HCT116 (cell line): ENCODE measurements around the gene ASPG. TPM values are rescaled to one million over a fixed set of nuclear protein-coding genes. Genes with fewer than 3 reads are reported as not detected.
"Not testable (repeated sequence)": the region's sequence is repeated elsewhere in the genome, so short reads cannot be mapped to it uniquely, and the experiment has no call there.

Experiments used
- ATAC-seq: fragments of 200-7000 bp; cut with Tn5 transposase; 2 replicates; pipeline ENCODE4 v1.9.1; 2020; ENCODE audit warnings: mild to moderate bottlenecking, moderate library complexity
- BruUV-seq: library from RNA; stranded (reverse); fragments of 400-500 nt; replicated peaks from 2 replicates; lab custom pipeline; 2021; lab: Mats Ljungman, UMichigan
- CTCF ChIA-PET: fragments of 300-600 bp; sonication (Branson Sonifier 250); formaldehyde crosslinking; loops from one replicate; lab custom pipeline; 2021; ENCODE audit warnings: antibody characterized with exemption; lab: Charles Lee
- POLR2A ChIA-PET: fragments of 300-600, 350-600 bp; sonication (Branson Sonifier 250); formaldehyde crosslinking; loops from one replicate; lab custom pipeline; 2021; ENCODE audit warnings: antibody characterized with exemption; lab: Charles Lee
- RAD21 ChIA-PET, 2 experiments: fragments of 300-600 bp; sonication (Branson Sonifier 250); formaldehyde crosslinking; loops; one replicate each; lab custom pipeline; 2023; ENCODE audit warnings: low total read pairs in 2 of 2; ENCODE audit not compliant: uncharacterized antibody in 2 of 2, unreplicated experiment in 2 of 2, low non-redundant PET in 1 of 2; lab: Charles Lee
- DNase-seq: peaks from one replicate; pipeline ENCODE4 v3.0.0-alpha.2; 2010; ENCODE audit warnings: low read depth, low spot score
- H2AFZ ChIP-seq: fragments of 200-600 bp; shearing (Covaris generic), sonication (generic); 2 replicates; pipeline ENCODE4 v1.6.1; 2017; ENCODE audit warnings: low read depth, mixed run types, mixed read lengths, antibody characterized with exemption, low read length; ENCODE audit not compliant: poor library complexity, severe bottlenecking
- H3K27ac ChIP-seq: 2 replicates; pipeline ENCODE4 v1.5.1; 2012; ENCODE audit warnings: low read depth, low read length
- H3K27me3 ChIP-seq: fragments of 200-600 bp; sonication (generic); 2 replicates; pipeline ENCODE4 v1.6.1; 2016; ENCODE audit warnings: mixed run types, low read length, mixed read lengths; ENCODE audit not compliant: insufficient read depth
- H3K36me3 ChIP-seq, 2 experiments: fragments of 200-500 bp in 1 of 2; fragments of 200-600 bp in 1 of 2; sonication (Bioruptor generic) in 1 of 2; sonication (generic) in 1 of 2; 2 replicates each; pipeline versions ENCODE4 v1.5.1 to v1.6.1; 2014 to 2016; ENCODE audit warnings: low read length in 2 of 2, inconsistent platforms in 1 of 2, mixed read lengths in 1 of 2, mixed run types in 1 of 2; ENCODE audit not compliant: insufficient read depth in 2 of 2, control insufficient read depth in 1 of 2
- H3K4me1 ChIP-seq, 2 experiments: fragments of 200-600 bp in 1 of 2; sonication (generic) in 1 of 2; 2 replicates each; pipeline versions ENCODE4 v1.5.1 to v1.6.1; 2012 to 2017; ENCODE audit warnings: low read length in 2 of 2, inconsistent platforms in 1 of 2, mild to moderate bottlenecking in 1 of 2, mixed read lengths in 1 of 2, mixed run types in 1 of 2, moderate library complexity in 1 of 2; ENCODE audit not compliant: insufficient read depth in 2 of 2, control insufficient read depth in 1 of 2
- H3K4me2 ChIP-seq: fragments of 200-600 bp; sonication (generic); 2 replicates; pipeline ENCODE4 v1.6.1; 2017; ENCODE audit warnings: mixed run types, low read length, mixed read lengths
- H3K4me3 ChIP-seq, 2 experiments: fragments of 200-600 bp in 1 of 2; sonication (generic) in 1 of 2; replicated peaks in 1 of 2; 2 replicates each; pipeline ENCODE4 v1.5.1; 2011 to 2016; ENCODE audit warnings: low read length in 2 of 2, control low read depth in 1 of 2, low read depth in 1 of 2, mild to moderate bottlenecking in 1 of 2, mixed read lengths in 1 of 2, mixed run types in 1 of 2
- H3K79me2 ChIP-seq: fragments of 200-600 bp; sonication (generic); 2 replicates; pipeline ENCODE4 v1.6.1; 2017; ENCODE audit warnings: mild to moderate bottlenecking, mixed run types, low read length, moderate library complexity, mixed read lengths; ENCODE audit not compliant: insufficient read depth
- H3K9ac ChIP-seq: fragments of 200-600 bp; sonication (generic); 2 replicates; pipeline ENCODE4 v1.6.1; 2016; ENCODE audit warnings: low read length, mixed read lengths
- H3K9me2 ChIP-seq: fragments of 200-600 bp; sonication (generic), shearing (Covaris generic); 2 replicates; pipeline ENCODE4 v1.6.1; 2017; ENCODE audit warnings: mixed run types, mild to moderate bottlenecking, moderate library complexity; ENCODE audit not compliant: insufficient read depth
- H3K9me3 ChIP-seq, 2 experiments: fragments of 200-500 bp in 1 of 2; fragments of 200-600 bp in 1 of 2; sonication (Bioruptor generic) in 1 of 2; sonication (generic) in 1 of 2; 2 replicates each; pipeline ENCODE4 v1.6.1; 2014 to 2017; ENCODE audit warnings: low read length in 2 of 2, mixed read lengths in 2 of 2, inconsistent platforms in 1 of 2, low read depth in 1 of 2, mild to moderate bottlenecking in 1 of 2, mixed run types in 1 of 2, moderate library complexity in 1 of 2; ENCODE audit not compliant: control insufficient read depth in 1 of 2, insufficient read depth in 1 of 2
- H4K20me1 ChIP-seq: fragments of 200-600 bp; sonication (generic), shearing (Covaris generic); 2 replicates; pipeline ENCODE4 v1.6.1; 2017; ENCODE audit warnings: mixed run types, mild to moderate bottlenecking, moderate library complexity; ENCODE audit not compliant: insufficient read depth
- CBX3 ChIP-seq: IDR thresholded peaks from 2 replicates; pipeline ENCODE4 v1.6.1; 2012; ENCODE audit warnings: low read depth
- EZH2 ChIP-seq: fragments of 200-600 bp; sonication (generic); IDR thresholded peaks from 2 replicates; pipeline ENCODE4 v1.6.1; 2017; ENCODE audit warnings: antibody characterized with exemption, mixed run types
- POLR2A ChIP-seq: IDR thresholded peaks from 2 replicates; pipeline ENCODE4 v1.7.0; 2011; ENCODE audit warnings: borderline replicate concordance; ENCODE audit not compliant: insufficient read depth, insufficient read length; ENCODE audit errors: extremely low read depth
- SRF ChIP-seq: IDR thresholded peaks from 2 replicates; pipeline ENCODE4 v1.6.1; 2012; ENCODE audit warnings: low read depth
- intact Hi-C: fragments of 100-400 bp; cut with micrococcal nuclease; formaldehyde crosslinking; loops from 2 replicates; pipeline ENCODE4 v1.10.0; 2022
- total RNA-seq: library from RNA; stranded (reverse); gene quantifications from one replicate; pipeline ENCODE4 v1.2.1, GENCODE V29; 2021; ENCODE audit not compliant: unreplicated experiment

Gene ASPG
- total RNA-seq, 1 experiment from 2014 or later: not detected

DNA sequence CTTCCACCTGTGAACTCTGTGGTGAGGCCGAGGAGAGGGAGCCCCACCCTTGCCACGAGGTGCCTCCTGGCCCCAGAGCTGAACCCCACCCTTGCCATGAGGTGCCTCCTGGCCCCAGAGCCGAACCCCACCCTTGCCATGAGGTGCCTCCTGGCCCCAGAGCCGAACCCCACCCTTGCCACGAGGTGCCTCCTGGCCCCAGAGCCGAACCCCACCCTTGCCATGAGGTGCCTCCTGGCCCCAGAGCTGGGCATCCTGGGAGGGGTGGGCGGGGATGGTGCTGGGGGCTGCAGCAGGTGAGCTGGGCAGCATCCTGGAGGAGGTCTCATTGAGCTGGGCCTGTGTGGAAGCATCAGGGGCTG is 67.9 kb downstream of the ASPG start:
- BruUV-seq, CTCF ChIA-PET: not testable (repeated sequence)

DNA sequence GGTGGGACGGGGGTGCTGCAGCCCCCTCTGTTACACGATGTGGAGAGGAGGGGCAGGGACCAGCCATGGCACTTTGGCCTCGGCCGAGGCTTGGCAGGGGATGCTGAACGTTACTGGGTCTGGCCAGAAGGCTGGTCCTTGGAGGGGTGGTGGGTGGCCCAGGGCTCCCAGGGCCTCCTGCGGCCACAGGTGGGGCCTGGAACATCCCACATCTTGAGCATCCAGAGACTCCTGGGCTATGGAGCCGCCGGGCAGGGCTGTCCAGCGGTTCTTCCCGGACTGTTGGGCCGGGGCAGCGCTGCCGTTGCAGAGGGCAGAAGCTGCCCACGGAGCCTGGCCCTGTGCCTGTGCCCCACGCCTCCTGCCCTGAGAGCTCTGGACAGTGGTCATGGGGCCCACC is 68.7 kb downstream of the ASPG start:
- Histone ChIP-seq H3K27me3 (no peaks in the 10 kb centered on the region), H3K4me2 (no peak overlapping the region), H3K4me1 (peaks cover 9 to 12% of the 10 kb centered on the region in 2 experiments), H3K9me3 (no peaks in the 10 kb centered on the region), H3K79me2 (peaks cover 9% of the 10 kb centered on the region; the same call in 1 of the 2 replicates), H4K20me1 (no peaks in the 10 kb centered on the region), H3K4me3 (no peak overlapping the region), H3K9me2 (no peaks in the 10 kb centered on the region), H3K27ac (no peak overlapping the region), H3K36me3 (no peaks in the 10 kb centered on the region; a peak in 1 of 4 replicates), H2AFZ (no peak overlapping the region), H3K9ac (no peak overlapping the region)
- RAD21 ChIA-PET: no interaction called here
- intact Hi-C loops: no loop called here
- DNase-seq (no peak), ATAC-seq (no peak)
- CTCF ChIA-PET: no interaction called here
- TF ChIP-seq EZH2: no peak
- no peak for TF ChIP-seq CBX3
- no peak for TF ChIP-seq SRF
- TF ChIP-seq POLR2A: no peak
- BruUV-seq: no TSS peak
- POLR2A ChIA-PET: no interaction called here

More for the DNA sequence above, 67.9 kb downstream of the ASPG start:
- RAD21 ChIA-PET, POLR2A ChIA-PET, H3K27ac ChIP-seq, H4K20me1 ChIP-seq, H3K27me3 ChIP-seq, intact Hi-C loops, H3K4me2 ChIP-seq, H3K79me2 ChIP-seq, H3K9ac ChIP-seq, H3K36me3 ChIP-seq, ATAC-seq, DNase-seq, H3K9me3 ChIP-seq, H3K4me3 ChIP-seq, H2AFZ ChIP-seq, H3K9me2 ChIP-seq: not testable (repeated sequence)
- H3K4me1 ChIP-seq: peaks cover 11 to 18% of the 10 kb centered on the region in 2 experiments
